GM12878 (cell line): ENCODE results near the gene ZNF800. TPM values are rescaled to one million over a fixed set of nuclear protein-coding genes. Genes with fewer than 3 reads are reported as not detected.

ENCODE experiments used
- ATAC-seq: fragments of 200-7000 bp; cut with Tn5 transposase; 3 replicates; pipeline ENCODE4 v1.9.1; 2020; ENCODE audit warnings: mild to moderate bottlenecking, moderate library complexity
- BruUV-seq: library from RNA; stranded (reverse); fragments of 400-500 nt; replicated peaks from 2 replicates; lab custom pipeline; 2021; lab: Mats Ljungman, UMichigan
- CTCF ChIA-PET: fragments of 300-600 bp; sonication (Branson Sonifier 250); formaldehyde crosslinking; extraction: SDS; loops from one replicate; lab custom pipeline; 2021; ENCODE audit warnings: inconsistent platforms; lab: Yijun Ruan, JAX
- POLR2A ChIA-PET: fragments of 350-600 bp; formaldehyde crosslinking; extraction: SDS; loops from one replicate; lab custom pipeline; 2021; ENCODE audit warnings: inconsistent platforms; lab: Charles Lee
- RAD21 ChIA-PET: fragments of 300-600 bp; sonication (Branson Sonifier 250); formaldehyde crosslinking; loops from one replicate; lab custom pipeline; 2023; ENCODE audit warnings: antibody characterized with exemption; ENCODE audit not compliant: unreplicated experiment; lab: Charles Lee
- SMC1A ChIA-PET: fragments of 300-600 bp; sonication (Branson Sonifier 250); formaldehyde crosslinking; loops from one replicate; lab custom pipeline; 2023; ENCODE audit not compliant: unreplicated experiment, uncharacterized antibody; lab: Charles Lee
- DNase-seq: peaks from one replicate; pipeline ENCODE4 v3.0.0-alpha.2; 2011; ENCODE audit warnings: low read depth, low spot score
- FAIRE-seq: peaks from 3 replicates; lab custom pipeline; 2011; peaks lifted over from hg19 to GRCh38; lab: Jason Lieb, UNC
- H2AFZ ChIP-seq: 2 replicates; pipeline ENCODE4 v1.6.0; 2011; ENCODE audit warnings: low read depth, low read length, control low read depth; ENCODE audit not compliant: control insufficient read depth
- H3K27ac ChIP-seq: 2 replicates; pipeline ENCODE4 v1.5.1; 2011; ENCODE audit warnings: control low read depth; ENCODE audit not compliant: control insufficient read depth, insufficient read depth
- H3K27me3 ChIP-seq, 2 experiments: replicated peaks in 1 of 2; 2 replicates each; pipeline versions ENCODE4 v1.6.0 to v1.6.1; 2011; ENCODE audit warnings: low read length in 1 of 2; ENCODE audit not compliant: control insufficient read depth in 2 of 2, insufficient read depth in 2 of 2
- H3K36me3 ChIP-seq, 2 experiments: 2 replicates each; pipeline ENCODE4 v1.5.1; 2011; ENCODE audit warnings: low read length in 1 of 2; ENCODE audit not compliant: control insufficient read depth in 2 of 2, insufficient read depth in 2 of 2
- H3K4me1 ChIP-seq: 2 replicates; pipeline ENCODE4 v1.6.1; 2011; ENCODE audit warnings: mild to moderate bottlenecking, low read length, moderate library complexity, mixed read lengths; ENCODE audit not compliant: control insufficient read depth, insufficient read depth
- H3K4me2 ChIP-seq: 2 replicates; pipeline ENCODE4 v1.6.0; 2011; ENCODE audit warnings: control low read depth; ENCODE audit not compliant: control insufficient read depth, insufficient read depth
- H3K4me3 ChIP-seq: fragments of 200-600 bp; sonication (generic); 2 replicates; pipeline ENCODE4 v1.5.1; 2016
- H3K79me2 ChIP-seq: 2 replicates; pipeline ENCODE4 v1.6.0; 2011; ENCODE audit warnings: low read length; ENCODE audit not compliant: control insufficient read depth, insufficient read depth
- H3K9ac ChIP-seq: 2 replicates; pipeline ENCODE4 v1.8.0; 2011; ENCODE audit warnings: low read length, control low read depth, mixed read lengths; ENCODE audit not compliant: control insufficient read depth, insufficient read depth
- H3K9me3 ChIP-seq: replicated peaks from 3 replicates; pipeline ENCODE4 v1.5.1; 2011; ENCODE audit warnings: mild to moderate bottlenecking, low read length; ENCODE audit not compliant: control insufficient read depth, insufficient read depth
- H4K20me1 ChIP-seq: 2 replicates; pipeline ENCODE4 v1.6.0; 2011; ENCODE audit not compliant: control insufficient read depth, insufficient read depth
- BCL11A ChIP-seq: IDR thresholded peaks from 2 replicates; pipeline ENCODE4 v1.6.1; 2011; ENCODE audit warnings: low read depth, low read length
- HDAC2 ChIP-seq: fragments of 200-600 bp; sonication (generic); IDR thresholded peaks from 2 replicates; pipeline ENCODE4 v1.6.1; 2017
- NFYB ChIP-seq: IDR thresholded peaks from 2 replicates; pipeline ENCODE4 v1.6.1; 2011; ENCODE audit warnings: low read depth, mild to moderate bottlenecking, low read length, improper control_type of control experiment, moderate library complexity; ENCODE audit not compliant: insufficient read depth
- TCF3 ChIP-seq: IDR thresholded peaks from 2 replicates; pipeline ENCODE4 v1.6.1; 2012; ENCODE audit warnings: low read depth, mild to moderate bottlenecking, low read length, borderline replicate concordance; ENCODE audit not compliant: insufficient read depth
- WGBS: methylation state at CpG from one replicate; pipeline ENCODE4 v1.1.6; 2016; ENCODE audit warnings: low lambda C conversion rate; ENCODE audit not compliant: insufficient replicate concordance, insufficient coverage; ENCODE audit errors: missing lambda C conversion rate; 5-methylcytosine and 5-hydroxymethylcytosine counted together
- in situ Hi-C: fragments of 300-500 bp; cut with MboI; formaldehyde crosslinking; loops from 9 replicates; pipeline ENCODE4 v1.14.3; 2018; ENCODE audit warnings: mixed read lengths
- intact Hi-C: fragments of 100-400 bp; cut with micrococcal nuclease; formaldehyde crosslinking; loops from one replicate; pipeline ENCODE4 v1.14.2; 2022; ENCODE audit not compliant: unreplicated experiment
- polyA plus RNA-seq, 11 experiments: library from polyadenylated mRNA; depleted of rRNA in 4 of 11; unstranded in 6 of 11; stranded (reverse) in 5 of 11; fragments of >200 nt; fragmentation: Nextera tagmentation in 4 of 11; fragmentation: Illumina TruSeq in 1 of 11; extraction: Ambion mirVana in 4 of 11; extraction: Trizol in 1 of 11; gene quantifications; 1 replicate in 1 of 11; 2 replicates in 10 of 11; pipeline versions ENCODE4 v1.2.1 to v1.2.3, GENCODE V29; 2011 to 2016; ENCODE audit warnings: inconsistent platforms in 2 of 11, missing spikeins in 2 of 11, low read depth in 1 of 11
- total RNA-seq, 4 experiments: library from RNA; depleted of rRNA in 3 of 4; stranded (reverse); fragments of >200 nt in 3 of 4; fragmentation: Illumina TruSeq in 1 of 4; extraction: Trizol in 1 of 4; gene quantifications; 2 replicates each; pipeline versions ENCODE4 v1.2.1 to v1.2.3, GENCODE V29; 2013 to 2021
- TF ChIP-seq, protein P1 (sequence below): IDR thresholded peaks from 2 replicates; pipeline ENCODE4 v1.6.1; 2012; ENCODE audit warnings: improper control_type of control experiment, low read depth, low read length; ENCODE audit not compliant: insufficient replicate concordance
- TF ChIP-seq, protein P2 (sequence below): fragments of 450-650 bp; IDR thresholded peaks from 2 replicates; pipeline ENCODE4 v1.6.1; 2017; ENCODE audit warnings: mild to moderate bottlenecking, low read depth, inconsistent platforms; ENCODE audit not compliant: poor library complexity, severe bottlenecking
- TF ChIP-seq, protein P3 (sequence below): IDR thresholded peaks from 2 replicates; pipeline ENCODE4 v1.6.1; 2012; ENCODE audit warnings: low read length, inconsistent platforms

Gene ZNF800
- total and polyA plus RNA-seq, 10 of the 15 experiments (the other 5 are each of a cell fraction or from before 2014, with no cell fraction given), result 6.8 to 33.9 (median 23.8) TPM

DNA sequence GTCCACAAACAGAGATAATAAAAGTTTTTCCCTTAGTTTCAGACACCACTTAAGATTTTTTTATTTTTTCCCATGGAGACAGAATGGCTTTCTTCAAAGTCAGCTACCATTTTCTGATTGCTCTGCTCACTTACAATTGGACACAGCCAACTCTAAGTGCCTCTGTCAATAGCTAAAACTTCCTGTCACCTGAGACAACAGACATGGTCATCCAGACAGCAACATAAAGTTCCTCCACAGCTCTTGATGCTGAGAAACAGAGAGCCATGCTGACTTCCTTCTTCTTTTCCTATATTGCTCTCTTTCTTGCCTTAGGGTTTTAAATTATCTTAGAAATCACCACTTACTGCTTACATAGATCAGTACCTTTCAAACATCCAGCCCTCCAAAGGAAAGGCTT, 12.0 kb downstream of the ZNF800 start (continued):
- TF ChIP-seq, protein P1, sequence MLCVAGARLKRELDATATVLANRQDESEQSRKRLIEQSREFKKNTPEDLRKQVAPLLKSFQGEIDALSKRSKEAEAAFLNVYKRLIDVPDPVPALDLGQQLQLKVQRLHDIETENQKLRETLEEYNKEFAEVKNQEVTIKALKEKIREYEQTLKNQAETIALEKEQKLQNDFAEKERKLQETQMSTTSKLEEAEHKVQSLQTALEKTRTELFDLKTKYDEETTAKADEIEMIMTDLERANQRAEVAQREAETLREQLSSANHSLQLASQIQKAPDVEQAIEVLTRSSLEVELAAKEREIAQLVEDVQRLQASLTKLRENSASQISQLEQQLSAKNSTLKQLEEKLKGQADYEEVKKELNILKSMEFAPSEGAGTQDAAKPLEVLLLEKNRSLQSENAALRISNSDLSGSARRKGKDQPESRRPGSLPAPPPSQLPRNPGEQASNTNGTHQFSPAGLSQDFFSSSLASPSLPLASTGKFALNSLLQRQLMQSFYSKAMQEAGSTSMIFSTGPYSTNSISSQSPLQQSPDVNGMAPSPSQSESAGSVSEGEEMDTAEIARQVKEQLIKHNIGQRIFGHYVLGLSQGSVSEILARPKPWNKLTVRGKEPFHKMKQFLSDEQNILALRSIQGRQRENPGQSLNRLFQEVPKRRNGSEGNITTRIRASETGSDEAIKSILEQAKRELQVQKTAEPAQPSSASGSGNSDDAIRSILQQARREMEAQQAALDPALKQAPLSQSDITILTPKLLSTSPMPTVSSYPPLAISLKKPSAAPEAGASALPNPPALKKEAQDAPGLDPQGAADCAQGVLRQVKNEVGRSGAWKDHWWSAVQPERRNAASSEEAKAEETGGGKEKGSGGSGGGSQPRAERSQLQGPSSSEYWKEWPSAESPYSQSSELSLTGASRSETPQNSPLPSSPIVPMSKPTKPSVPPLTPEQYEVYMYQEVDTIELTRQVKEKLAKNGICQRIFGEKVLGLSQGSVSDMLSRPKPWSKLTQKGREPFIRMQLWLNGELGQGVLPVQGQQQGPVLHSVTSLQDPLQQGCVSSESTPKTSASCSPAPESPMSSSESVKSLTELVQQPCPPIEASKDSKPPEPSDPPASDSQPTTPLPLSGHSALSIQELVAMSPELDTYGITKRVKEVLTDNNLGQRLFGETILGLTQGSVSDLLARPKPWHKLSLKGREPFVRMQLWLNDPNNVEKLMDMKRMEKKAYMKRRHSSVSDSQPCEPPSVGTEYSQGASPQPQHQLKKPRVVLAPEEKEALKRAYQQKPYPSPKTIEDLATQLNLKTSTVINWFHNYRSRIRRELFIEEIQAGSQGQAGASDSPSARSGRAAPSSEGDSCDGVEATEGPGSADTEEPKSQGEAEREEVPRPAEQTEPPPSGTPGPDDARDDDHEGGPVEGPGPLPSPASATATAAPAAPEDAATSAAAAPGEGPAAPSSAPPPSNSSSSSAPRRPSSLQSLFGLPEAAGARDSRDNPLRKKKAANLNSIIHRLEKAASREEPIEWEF, result no peak
- TF ChIP-seq, all 136 proteins: peak for 0

DNA sequence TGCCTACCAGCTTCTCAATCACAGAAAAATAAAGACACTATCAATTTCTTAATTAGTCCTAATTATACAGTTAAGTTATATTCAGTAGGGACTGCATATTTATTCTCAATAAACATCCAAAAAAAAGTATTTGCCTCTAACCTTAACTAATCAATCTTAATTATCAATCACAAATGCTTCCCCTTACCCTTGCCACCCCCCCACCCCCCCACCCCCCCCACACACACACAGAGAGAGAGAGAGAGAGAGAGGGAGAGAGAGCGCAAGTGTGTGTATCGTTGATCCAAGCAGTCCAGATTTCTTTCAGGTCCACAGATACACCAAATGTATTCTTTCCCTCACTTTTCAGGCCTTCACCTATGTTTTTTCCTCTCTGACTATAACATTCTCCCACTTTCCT, 12.9 kb downstream of the ZNF800 start:
- Histone ChIP-seq H3K4me1 (peaks cover 3% of the 10 kb centered on the region; the same call in 1 of the 2 replicates), H3K27me3 (no peaks in the 10 kb centered on the region), H2AFZ (no peak overlapping the region), H4K20me1 (no peaks in the 10 kb centered on the region), H3K9me3 (no peaks in the 10 kb centered on the region), H3K27ac (no peak overlapping the region), H3K36me3 (peaks cover 0 to 17% of the 10 kb centered on the region in 2 experiments; a peak in 1 of 4 replicates), H3K79me2 (peaks cover 54% of the 10 kb centered on the region), H3K9ac (no peak overlapping the region), H3K4me3 (no peak overlapping the region), H3K4me2 (no peak overlapping the region)
- intact Hi-C loops, result no loop called here
- ChIA-PET CTCF (interaction anchor here (0.7 to 1.2 kb wide), 3 partner anchors 9 to 68 kb away, joined by 3 to 5 read pairs (median 4); no protein-coding TSS in a partner anchor), POLR2A (interaction anchor here (1.1 kb wide), 1 partner anchor 13 kb away, joined by 4 read pairs; the partner anchor contains the start of gene ZNF800), RAD21 (no interaction called here), SMC1A (interaction anchor here (0.9 to 1.2 kb wide), 2 partner anchors 10 to 33 kb away, joined by 3 read pairs; no protein-coding TSS in a partner anchor)
- no peak for DNase-seq
- TF ChIP-seq TCF3 (no peak), NFYB (no peak), BCL11A (no peak), HDAC2 (no peak)
- TF ChIP-seq, protein P2, sequence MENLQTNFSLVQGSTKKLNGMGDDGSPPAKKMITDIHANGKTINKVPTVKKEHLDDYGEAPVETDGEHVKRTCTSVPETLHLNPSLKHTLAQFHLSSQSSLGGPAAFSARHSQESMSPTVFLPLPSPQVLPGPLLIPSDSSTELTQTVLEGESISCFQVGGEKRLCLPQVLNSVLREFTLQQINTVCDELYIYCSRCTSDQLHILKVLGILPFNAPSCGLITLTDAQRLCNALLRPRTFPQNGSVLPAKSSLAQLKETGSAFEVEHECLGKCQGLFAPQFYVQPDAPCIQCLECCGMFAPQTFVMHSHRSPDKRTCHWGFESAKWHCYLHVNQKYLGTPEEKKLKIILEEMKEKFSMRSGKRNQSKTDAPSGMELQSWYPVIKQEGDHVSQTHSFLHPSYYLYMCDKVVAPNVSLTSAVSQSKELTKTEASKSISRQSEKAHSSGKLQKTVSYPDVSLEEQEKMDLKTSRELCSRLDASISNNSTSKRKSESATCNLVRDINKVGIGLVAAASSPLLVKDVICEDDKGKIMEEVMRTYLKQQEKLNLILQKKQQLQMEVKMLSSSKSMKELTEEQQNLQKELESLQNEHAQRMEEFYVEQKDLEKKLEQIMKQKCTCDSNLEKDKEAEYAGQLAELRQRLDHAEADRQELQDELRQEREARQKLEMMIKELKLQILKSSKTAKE, result no peak
- TF ChIP-seq, protein P3, sequence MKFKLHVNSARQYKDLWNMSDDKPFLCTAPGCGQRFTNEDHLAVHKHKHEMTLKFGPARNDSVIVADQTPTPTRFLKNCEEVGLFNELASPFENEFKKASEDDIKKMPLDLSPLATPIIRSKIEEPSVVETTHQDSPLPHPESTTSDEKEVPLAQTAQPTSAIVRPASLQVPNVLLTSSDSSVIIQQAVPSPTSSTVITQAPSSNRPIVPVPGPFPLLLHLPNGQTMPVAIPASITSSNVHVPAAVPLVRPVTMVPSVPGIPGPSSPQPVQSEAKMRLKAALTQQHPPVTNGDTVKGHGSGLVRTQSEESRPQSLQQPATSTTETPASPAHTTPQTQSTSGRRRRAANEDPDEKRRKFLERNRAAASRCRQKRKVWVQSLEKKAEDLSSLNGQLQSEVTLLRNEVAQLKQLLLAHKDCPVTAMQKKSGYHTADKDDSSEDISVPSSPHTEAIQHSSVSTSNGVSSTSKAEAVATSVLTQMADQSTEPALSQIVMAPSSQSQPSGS, result no peak
- BruUV-seq, result no TSS peak
- in situ Hi-C loops, result no loop called here
- 80% methylated on average over 1 of the region's 2 CpGs for WGBS
- FAIRE-seq, result no peak
- ATAC-seq, result no peak
